Prostate gland (tissue), 2 donors: Measurements from ENCODE around the gene CBARP.

Experiments
- POLR2A ChIP-seq: fragments of 450-650 bp; IDR thresholded peaks from one replicate; pipeline ENCODE4 v1.6.1; 2016; ENCODE audit warnings: antibody characterized with exemption, mild to moderate bottlenecking
- POLR2AphosphoS5 ChIP-seq: sonication (generic); formaldehyde crosslinking; IDR thresholded peaks from one replicate; pipeline ENCODE4 v1.6.1; 2017; ENCODE audit warnings: antibody characterized with exemption
- TF ChIP-seq, protein P1 (sequence below), 4 experiments: fragments of 200-600 bp in 2 of 4; fragments of 450-650 bp in 2 of 4; sonication (generic) in 2 of 4; IDR thresholded peaks; 1 replicate in 3 of 4; 2 replicates in 1 of 4; pipeline ENCODE4 v1.5.1; 2016 to 2019; ENCODE audit warnings: antibody characterized with exemption in 4 of 4, mild to moderate bottlenecking in 2 of 4, moderate library complexity in 2 of 4

- TF ChIP-seq, protein P1, sequence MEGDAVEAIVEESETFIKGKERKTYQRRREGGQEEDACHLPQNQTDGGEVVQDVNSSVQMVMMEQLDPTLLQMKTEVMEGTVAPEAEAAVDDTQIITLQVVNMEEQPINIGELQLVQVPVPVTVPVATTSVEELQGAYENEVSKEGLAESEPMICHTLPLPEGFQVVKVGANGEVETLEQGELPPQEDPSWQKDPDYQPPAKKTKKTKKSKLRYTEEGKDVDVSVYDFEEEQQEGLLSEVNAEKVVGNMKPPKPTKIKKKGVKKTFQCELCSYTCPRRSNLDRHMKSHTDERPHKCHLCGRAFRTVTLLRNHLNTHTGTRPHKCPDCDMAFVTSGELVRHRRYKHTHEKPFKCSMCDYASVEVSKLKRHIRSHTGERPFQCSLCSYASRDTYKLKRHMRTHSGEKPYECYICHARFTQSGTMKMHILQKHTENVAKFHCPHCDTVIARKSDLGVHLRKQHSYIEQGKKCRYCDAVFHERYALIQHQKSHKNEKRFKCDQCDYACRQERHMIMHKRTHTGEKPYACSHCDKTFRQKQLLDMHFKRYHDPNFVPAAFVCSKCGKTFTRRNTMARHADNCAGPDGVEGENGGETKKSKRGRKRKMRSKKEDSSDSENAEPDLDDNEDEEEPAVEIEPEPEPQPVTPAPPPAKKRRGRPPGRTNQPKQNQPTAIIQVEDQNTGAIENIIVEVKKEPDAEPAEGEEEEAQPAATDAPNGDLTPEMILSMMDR (IDR thresholded peaks at IDR 0.05) = no peak
- TF ChIP-seq POLR2A (no peak), POLR2AphosphoS5 (no peak)
Measured at GRCh38 chr19:1235625-1236538, 1.9 kb downstream of the CBARP start.
